GM21737 (cell line): ENCODE results near the gene VSTM2B.

Experiments
- ATAC-seq: cut with Tn5 transposase; IDR thresholded peaks from one replicate; pipeline ENCODE4 v1.9.1; 2021; ENCODE audit warnings: mild to moderate bottlenecking, moderate library complexity; ENCODE audit not compliant: unreplicated experiment

The VSTM2B gene

GRCh38 chr19:29515233-29515619 lies 10.6 kb upstream of the VSTM2B start:
- no peak for ATAC-seq

- ATAC-seq: no peak
Observed at GRCh38 chr19:29515706-29516357, 10.0 kb upstream of the VSTM2B start.

GRCh38 chr19:29516358-29516725 lies 9.5 kb upstream of the VSTM2B start:
- no peak for ATAC-seq

GRCh38 chr19:29516821-29517395 lies 8.9 kb upstream of the VSTM2B start:
- no peak for ATAC-seq

- ATAC-seq: no peak
Observed at GRCh38 chr19:29517412-29517811, 8.4 kb upstream of the VSTM2B start.

- no peak for ATAC-seq
Observed at GRCh38 chr19:29517946-29518345, 7.8 kb upstream of the VSTM2B start.

- no peak for ATAC-seq
Observed at GRCh38 chr19:29519146-29519545, 6.6 kb upstream of the VSTM2B start.

- no peak for ATAC-seq
Observed at GRCh38 chr19:29519931-29520330, 5.9 kb upstream of the VSTM2B start.

GRCh38 chr19:29520390-29520789 lies 5.4 kb upstream of the VSTM2B start:
- no peak for ATAC-seq

- no peak for ATAC-seq
Observed at GRCh38 chr19:29521291-29522075, 4.3 kb upstream of the VSTM2B start.

- ATAC-seq: no peak
Observed at GRCh38 chr19:29523568-29523967, 2.2 kb upstream of the VSTM2B start.

GRCh38 chr19:29524201-29524911 lies 1.4 kb upstream of the VSTM2B start:
- no peak for ATAC-seq

- ATAC-seq: no peak
Observed at GRCh38 chr19:29524912-29525831, 622 bp upstream of the VSTM2B start.

- no peak for ATAC-seq
Observed at GRCh38 chr19:29526730-29527499, 1.1 kb downstream of the VSTM2B start.

- ATAC-seq: no peak
Observed at GRCh38 chr19:29527500-29528328, 1.9 kb downstream of the VSTM2B start.

GRCh38 chr19:29528350-29528945 lies 2.7 kb downstream of the VSTM2B start:
- ATAC-seq: no peak

- ATAC-seq: no peak
Observed at GRCh38 chr19:29528946-29529645, 3.3 kb downstream of the VSTM2B start.
